GM10266 (cell line): ENCODE data around the gene SPACA1.

ENCODE experiments used
- DNase-seq: peaks from one replicate; pipeline ENCODE4 v3.0.0; 2012; ENCODE audit errors: extremely low spot score
- TF ChIP-seq, protein P1 (sequence below): IDR thresholded peaks from 2 replicates; pipeline ENCODE4 v1.5.1; 2012; ENCODE audit warnings: mild to moderate bottlenecking, low read depth; ENCODE audit not compliant: control insufficient read depth, insufficient read depth; ENCODE audit errors: missing control alignments

The SPACA1 gene

DNA sequence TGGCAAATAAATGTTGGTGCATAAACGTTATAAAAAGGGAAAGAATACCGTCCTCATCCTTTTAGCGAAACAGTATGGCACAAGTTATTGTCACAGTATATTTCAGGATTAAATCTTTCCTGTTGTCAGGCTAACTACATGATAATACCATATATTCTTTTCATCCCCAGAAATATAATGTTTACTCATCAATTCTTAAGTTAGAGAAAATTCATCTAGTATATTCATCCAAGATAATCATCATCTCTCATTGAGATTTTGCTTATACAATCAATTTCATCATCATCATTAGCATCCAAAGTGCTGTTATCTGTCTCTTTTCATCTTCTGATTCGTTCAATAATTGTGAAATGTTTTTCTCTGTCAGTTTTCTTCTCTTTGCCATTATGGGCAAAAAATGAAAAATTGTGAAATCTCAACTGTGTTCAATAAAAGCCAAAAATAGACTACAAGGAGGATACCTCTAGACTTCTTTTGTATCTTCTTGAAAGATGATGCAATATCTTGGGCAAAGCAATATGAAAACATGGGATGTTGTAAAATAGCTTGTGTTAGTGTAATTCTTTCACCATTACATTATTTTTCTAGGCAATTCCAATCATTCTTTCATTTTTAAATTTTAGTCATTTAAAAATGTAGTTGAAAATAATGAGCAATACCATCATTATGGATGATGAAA lies 2.6 kb downstream of the SPACA1 start:
- TF ChIP-seq, protein P1, sequence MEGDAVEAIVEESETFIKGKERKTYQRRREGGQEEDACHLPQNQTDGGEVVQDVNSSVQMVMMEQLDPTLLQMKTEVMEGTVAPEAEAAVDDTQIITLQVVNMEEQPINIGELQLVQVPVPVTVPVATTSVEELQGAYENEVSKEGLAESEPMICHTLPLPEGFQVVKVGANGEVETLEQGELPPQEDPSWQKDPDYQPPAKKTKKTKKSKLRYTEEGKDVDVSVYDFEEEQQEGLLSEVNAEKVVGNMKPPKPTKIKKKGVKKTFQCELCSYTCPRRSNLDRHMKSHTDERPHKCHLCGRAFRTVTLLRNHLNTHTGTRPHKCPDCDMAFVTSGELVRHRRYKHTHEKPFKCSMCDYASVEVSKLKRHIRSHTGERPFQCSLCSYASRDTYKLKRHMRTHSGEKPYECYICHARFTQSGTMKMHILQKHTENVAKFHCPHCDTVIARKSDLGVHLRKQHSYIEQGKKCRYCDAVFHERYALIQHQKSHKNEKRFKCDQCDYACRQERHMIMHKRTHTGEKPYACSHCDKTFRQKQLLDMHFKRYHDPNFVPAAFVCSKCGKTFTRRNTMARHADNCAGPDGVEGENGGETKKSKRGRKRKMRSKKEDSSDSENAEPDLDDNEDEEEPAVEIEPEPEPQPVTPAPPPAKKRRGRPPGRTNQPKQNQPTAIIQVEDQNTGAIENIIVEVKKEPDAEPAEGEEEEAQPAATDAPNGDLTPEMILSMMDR, result no peak
- DNase-seq, result no peak

DNA sequence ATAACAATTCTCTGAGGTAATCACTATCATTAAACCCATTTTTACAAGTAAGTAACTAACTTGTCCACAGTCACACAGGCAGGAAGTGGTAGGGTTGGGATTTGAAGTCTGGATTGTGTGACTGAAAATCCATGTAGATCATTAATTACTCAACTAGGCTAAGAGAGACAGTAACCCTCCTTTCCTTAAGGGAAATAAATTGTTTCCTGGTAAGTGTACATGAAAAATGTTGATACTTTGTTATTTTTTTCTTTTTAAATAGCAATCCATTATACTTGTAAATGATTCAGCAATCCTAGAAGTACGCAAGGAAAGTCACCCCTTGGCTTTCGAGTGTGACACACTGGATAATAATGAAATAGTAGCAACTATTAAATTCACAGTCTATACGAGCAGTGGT lies 11.6 kb downstream of the SPACA1 start:
- TF ChIP-seq, protein P1, result no peak
- no peak for DNase-seq

DNA sequence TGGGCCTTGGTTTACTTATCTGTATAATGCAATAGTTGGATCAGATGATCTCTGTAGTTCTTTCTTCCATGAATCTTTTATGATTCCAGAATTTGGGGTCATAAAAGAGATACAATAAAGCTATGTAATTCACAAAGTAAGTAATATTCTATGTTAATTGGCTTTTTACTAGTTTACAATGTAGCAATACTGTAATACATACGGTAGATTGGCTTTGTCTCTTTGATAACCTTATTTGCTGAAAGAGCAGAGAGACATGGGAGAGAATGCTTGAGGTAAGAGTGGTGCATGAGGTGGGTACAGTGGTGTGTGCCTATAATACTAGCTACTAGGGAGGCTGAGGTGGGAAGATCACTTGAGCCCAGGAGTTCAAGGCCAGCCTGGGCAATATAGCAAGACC lies 14.7 kb downstream of the SPACA1 start:
- TF ChIP-seq, protein P1, result no peak
- DNase-seq, result no peak

DNA sequence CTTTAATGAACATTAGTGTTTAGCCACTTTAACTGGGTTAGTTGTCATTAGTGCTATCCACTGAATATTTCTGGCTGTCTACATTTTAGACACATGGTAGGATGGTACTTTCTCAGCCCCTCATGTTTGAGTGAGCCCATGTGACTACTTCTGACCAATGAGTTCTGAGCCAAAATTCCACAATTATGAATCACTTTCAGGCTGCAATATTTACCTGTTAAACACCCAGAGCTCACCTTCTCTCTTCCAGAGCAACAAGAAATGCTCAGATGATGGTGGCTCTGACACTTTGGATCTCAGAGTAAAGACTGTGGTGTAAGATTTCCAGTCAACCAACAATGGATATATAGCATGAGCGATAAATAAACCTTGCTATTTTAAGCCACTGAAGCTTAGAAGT lies 24.8 kb downstream of the SPACA1 start:
- no peak for DNase-seq
- TF ChIP-seq, protein P1, result no peak

DNA sequence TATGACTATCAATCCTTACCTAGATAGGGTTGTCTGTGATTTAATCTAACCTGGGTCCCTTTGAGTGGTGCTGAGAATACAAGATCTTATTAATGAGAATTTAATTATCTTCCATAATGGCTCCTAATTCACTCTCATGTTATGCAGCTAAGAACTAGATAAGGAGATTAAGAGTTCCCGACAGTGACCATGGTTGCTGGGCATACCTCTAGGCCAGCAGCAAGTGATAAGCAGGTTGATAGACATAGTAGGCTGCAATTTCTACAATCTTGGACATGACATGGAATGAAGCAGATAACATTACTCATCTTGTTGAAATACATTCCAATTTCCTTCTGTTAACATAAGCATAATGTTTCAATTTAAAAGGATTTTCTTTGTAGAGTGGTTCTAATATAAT lies 27.1 kb downstream of the SPACA1 start:
- no peak for DNase-seq

DNA sequence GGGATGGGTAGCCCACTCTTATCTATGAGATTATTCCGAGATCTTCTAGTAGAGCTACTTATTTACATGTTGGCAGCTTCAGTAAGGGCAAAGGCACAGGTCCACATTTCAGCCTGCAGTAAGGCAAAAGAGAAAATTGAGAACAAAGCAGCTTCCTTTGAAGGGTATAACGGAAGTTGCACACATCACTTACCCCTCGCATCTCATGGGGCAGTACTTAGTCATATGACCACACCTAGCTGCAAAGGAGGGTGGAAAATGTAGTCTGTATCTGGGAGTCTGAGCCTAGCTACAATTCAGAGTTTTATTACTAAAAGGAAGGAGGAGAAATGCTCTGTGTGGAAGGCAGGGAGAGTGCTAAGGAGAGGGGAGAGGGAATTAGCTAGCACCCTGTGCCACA lies 29.7 kb downstream of the SPACA1 start:
- TF ChIP-seq, protein P1, result no peak

More for the DNA sequence above, 27.1 kb downstream of the SPACA1 start:
- TF ChIP-seq, protein P1, result no peak

DNA sequence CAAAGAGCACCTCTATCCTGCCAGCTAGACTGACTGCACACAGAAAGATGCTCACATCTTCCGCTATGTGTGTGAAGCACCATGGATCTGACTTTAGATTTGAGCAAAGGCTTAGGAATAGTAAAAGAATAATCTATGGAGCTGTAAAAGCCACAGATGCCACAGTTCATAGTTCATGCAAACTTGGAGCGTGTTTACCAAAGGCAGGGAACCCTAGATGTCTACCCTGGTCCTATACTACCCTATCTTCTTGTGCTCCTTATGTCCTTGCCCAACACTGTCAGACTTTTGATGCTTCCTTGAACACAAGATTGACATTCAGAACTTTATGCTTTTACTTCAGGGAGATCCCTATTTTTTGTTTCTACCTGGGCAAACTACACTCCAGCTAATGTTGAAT lies 39.2 kb downstream of the SPACA1 start:
- TF ChIP-seq, protein P1, result no peak
- DNase-seq, result no peak

More for the DNA sequence above, 29.7 kb downstream of the SPACA1 start:
- DNase-seq, result no peak
